HG03571 (cell line): ENCODE results near the gene ELOVL6.
A peak's percentile ranks its signal among the peaks of the same experiment; 100 is the strongest.
"Not testable (repeated sequence)": the region's sequence is repeated elsewhere in the genome, so short reads cannot be mapped to it uniquely, and the experiment has no call there.

Source experiments
- ATAC-seq: cut with Tn5 transposase; IDR thresholded peaks from one replicate; pipeline ENCODE4 v1.9.1; 2021; ENCODE audit not compliant: unreplicated experiment

Gene ELOVL6

GRCh38 chr4:110196871-110197528 lies 1.4 kb downstream of the ELOVL6 start:
- peak; percentile 16 for ATAC-seq

DNA sequence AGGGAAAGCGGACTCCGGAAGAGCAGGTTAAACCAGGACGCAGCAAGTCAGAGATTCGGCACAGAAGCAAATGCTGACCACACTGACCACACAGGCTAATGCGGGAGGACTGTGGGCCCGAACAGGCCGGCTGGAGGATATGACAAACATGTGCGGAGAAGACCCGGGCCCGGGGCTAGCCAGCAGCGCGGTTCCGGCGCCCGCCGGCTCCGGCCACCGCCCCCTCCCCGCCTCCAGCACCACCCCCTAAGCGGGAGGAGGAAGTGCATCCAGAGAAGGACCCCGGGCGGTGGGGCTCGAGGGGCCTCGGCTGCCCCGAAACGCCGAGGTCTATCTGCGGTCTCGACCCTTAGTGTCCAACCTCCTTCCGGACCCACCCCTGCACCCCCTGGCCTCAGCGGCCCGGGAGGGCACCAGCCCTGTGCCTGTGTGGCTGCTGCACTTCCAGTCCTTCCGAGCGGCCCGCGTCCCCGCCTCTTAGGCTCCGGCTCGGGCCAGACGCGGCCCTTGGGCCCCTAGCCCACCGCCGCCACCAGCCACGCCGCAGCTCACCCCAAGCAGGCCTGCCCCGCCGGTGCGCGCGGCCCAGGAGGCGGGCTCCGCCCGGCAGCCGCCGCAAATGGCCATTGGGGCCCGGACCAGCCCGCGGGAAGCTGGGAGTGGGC lies 2.1 kb downstream of the ELOVL6 start:
- ATAC-seq, result peak; percentile 14

DNA sequence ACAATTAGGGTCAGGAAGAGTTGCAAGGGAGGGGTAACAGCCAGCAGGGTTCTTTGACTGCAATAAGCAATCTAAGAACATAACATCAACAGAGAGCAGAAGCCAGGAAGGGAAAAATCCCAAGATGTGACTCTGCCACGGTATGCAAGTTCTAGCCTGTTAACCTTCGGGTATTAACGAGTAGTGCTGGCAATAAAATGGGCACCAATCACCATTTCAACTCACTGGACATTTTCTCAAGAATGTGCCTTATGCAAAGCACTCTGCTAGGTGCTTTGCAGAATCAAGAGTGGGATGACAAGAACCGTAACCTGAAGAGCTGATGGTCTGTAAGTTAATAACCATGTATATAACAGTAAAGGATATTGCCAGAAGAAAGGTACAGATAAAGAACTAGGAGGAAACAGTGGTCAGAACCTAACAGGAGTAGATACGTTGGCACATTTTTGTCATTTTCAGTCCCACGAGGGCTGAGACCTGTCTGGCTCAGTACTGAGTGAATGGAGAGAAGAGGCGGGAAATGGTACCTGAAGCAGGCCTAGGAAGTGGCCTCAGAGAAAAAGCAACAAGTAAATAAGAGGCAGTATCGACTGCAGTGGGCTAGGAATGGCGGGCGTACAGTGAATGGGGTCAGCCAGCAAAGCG lies 2.7 kb downstream of the ELOVL6 start:
- peak; percentile 2 for ATAC-seq

GRCh38 chr4:110193822-110194761 lies 4.3 kb downstream of the ELOVL6 start:
- ATAC-seq, result peak; percentile 76

GRCh38 chr4:110193287-110193686 lies 5.1 kb downstream of the ELOVL6 start:
- ATAC-seq, result not testable (repeated sequence)

DNA sequence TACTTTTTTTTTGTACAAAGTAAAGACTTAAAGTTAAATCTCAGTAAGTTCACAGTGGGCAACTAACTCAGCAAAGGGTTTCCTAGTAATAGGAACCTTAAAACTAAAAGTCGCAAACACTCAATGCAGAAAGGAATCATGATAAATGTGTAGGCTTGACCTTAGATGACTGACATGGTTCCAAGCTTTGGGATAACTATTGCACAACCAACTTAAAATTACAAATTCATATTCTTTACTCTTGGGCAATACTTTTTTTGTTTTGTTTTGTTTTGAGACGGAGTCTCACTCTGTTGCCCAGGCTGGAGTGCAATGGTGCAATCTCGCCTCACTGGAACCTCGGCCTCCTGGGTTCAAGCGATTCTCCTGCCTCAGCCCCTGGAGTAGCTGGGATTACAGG lies 8.2 kb downstream of the ELOVL6 start:
- ATAC-seq, result no peak

GRCh38 chr4:110188113-110188512 lies 10.3 kb downstream of the ELOVL6 start:
- ATAC-seq, result peak; percentile 71

GRCh38 chr4:110184791-110185155 lies 13.6 kb downstream of the ELOVL6 start:
- no peak for ATAC-seq

DNA sequence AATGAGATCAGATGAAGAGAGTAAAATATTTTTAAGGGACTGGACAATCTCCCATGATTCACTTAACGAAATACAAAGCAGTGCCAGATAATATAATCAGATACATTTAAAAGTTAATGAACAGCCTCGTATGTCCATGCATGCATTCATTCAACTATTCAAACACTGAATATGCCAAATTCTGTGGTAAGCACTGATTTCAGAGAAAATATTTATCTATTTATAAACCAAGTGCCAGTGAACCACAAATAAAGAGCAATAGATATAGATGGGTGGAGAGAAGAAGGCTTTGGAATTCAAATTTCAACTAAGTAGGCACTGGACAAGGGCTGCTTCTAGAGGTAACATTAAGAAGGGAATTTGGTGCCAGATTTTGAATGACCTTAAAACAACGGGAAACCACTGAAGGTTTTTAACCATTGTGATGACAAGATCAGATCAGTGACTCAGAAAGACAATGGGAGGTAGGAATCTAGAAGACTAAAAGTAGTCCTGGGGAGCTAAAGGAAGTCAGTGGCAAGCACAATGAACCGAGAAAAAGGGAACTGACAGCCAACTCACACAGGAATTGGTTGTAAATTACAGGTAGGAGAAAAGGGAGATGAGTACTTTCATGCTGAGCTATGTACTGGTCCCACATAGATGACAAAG lies 14.2 kb downstream of the ELOVL6 start:
- ATAC-seq, result no peak

DNA sequence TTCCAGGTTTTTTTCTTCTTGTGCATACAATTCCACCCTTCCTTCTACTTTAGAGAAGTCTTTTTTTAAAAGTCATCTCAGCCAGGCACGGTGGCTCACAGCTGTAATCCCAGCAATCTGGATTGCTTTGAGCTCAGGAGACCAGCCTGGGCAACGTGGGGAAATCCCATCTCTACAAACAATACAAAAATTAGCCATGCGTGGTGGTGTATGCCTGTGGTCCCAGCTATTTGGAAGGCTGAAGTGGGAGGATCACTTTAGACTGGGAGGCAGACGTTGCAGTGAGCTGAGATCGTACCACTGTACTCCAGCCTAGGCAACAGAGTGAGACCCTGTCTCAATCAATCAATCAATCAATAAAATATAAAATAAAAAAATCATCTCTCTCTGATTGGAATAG lies 14.8 kb downstream of the ELOVL6 start:
- no peak for ATAC-seq

DNA sequence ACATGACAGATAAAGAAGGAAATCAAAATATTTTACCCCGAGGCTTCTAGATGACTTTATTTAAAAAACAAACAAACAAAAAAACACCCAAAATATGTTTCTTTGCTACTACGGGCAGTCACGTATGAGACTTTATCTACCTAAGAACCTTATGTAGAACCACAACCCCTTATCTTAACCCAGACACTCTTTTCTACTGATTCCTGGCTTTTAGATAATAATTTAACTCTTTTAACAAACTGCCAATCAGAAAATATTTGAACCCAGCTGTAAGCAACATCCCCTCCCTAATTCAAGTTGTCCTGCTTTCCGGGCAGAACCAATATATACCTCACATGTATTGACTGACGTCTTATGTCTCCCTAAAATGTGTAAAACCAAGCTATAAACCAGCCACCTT lies 15.4 kb downstream of the ELOVL6 start:
- no peak for ATAC-seq

- no peak for ATAC-seq
Observed at GRCh38 chr4:110181890-110182289, 16.5 kb downstream of the ELOVL6 start.

DNA sequence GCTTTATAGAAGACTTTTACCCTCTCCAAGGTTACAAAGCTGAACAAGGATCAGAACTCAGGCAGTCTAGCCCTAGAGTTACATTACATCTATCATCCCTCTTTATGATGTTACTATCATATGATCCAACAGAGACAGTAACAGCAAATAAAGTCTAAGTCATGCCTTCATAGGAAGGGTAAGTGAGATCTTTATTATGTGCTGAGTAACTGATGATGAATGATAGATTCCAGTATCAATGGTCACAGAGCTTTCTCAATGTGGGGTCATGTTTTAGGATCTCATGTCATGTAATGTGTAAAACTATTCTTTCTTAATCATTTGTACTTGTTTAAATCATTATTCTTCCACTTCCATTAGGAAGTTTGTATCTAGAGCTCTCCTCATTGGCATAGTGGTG lies 22.8 kb downstream of the ELOVL6 start:
- ATAC-seq, result no peak

DNA sequence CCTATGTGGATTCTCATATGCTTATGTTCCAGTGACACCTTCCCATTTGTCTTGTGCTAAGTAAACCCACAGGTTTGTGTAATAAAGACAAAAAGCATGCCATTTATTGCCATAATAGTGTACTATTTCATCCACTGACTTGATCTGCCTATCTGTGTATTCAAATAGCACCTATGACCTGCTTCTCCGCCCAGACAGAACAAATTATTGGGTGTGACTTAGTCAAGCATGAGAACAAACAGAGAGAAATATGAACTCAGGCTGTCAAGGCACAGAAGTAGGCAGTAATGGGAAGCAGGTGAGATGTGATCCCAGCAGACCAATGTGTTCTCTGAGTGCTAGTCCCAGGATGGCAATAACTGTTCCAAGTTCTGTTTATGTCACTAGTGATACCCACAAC lies 25.4 kb downstream of the ELOVL6 start:
- ATAC-seq, result no peak

DNA sequence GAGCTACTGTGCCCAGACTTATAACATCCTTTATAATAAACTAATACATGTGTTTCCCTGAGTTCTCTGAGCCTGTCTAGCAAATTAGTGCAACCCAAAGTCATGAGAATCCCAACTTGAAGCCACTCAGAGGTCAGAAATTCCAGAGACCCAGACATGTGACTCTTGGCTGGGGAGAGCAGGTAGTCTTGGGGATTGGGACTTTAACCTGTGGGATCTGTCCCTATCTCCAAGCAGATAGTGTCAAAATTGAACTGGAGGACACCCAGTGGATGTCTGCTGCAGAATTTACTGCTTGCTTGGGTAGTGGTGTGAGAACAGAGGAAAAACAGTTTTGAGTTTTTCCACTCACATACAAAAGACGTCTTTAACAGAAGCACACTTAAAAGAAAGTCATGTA lies 26.4 kb downstream of the ELOVL6 start:
- no peak for ATAC-seq

DNA sequence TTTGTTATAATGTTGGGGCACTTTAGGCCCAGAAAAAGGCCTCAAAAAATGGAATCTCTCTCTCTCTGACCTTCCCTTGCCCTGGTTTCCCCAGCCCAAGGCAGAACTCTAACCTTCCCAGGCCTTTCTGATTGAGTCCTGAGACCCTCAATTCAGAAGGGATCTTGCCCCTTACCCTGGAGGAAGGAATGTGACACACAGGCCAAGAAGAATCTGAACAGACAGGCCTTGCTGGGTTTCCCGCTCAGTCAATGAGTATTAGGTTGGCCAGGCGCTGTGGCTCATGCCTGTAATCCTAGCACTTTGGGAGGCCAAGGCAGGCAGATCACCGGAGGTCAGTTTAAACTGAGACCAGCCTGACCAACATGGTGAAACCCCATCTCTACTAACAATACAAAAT lies 27.6 kb downstream of the ELOVL6 start:
- no peak for ATAC-seq

GRCh38 chr4:110165382-110166286 lies 32.8 kb downstream of the ELOVL6 start:
- peak; percentile 83 for ATAC-seq

DNA sequence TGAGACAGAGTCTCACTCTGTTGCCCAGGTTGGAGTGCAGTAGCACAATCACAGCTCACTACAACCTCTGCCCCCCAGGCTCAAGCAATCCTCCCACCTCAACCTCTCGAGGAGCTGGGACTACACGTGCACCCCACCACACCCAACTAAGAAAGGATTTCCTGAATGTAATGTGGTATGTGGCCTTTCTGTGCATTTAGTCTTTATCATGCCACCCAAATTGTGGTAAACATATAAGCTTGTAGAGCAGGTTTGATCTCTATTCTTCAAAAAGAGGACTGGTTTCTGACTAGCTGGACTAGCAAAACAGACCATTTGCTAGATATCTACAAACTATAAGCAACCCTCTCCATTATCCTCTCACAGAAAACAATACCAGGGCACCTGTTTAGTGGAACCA lies 33.6 kb downstream of the ELOVL6 start:
- no peak for ATAC-seq

GRCh38 chr4:110164251-110164650 lies 34.2 kb downstream of the ELOVL6 start:
- ATAC-seq, result no peak
